Measurements from ENCODE around the gene NELFB.

GRCh38 chr9:137220317-137221094 lies 34.6 kb upstream of the NELFB start:
- TF ChIP-seq POLR2AphosphoS5 (IDR thresholded peaks at IDR 0.05): no peak
- no peak for TF ChIP-seq CTCF (IDR thresholded peaks at IDR 0.05)
- no peak for TF ChIP-seq EP300 (IDR thresholded peaks at IDR 0.05; ENCODE audit: low read depth)

All from transverse colon (tissue), 4 donors.